Measurements from ENCODE around the gene NFYC. TPM values are rescaled to one million over a fixed set of nuclear protein-coding genes. Genes with fewer than 3 reads are reported as not detected.

The NFYC gene
- total RNA-seq, 1 experiment from 2014 or later, result 63.3 TPM

GRCh38 chr1:40646315-40646714 lies 45.2 kb upstream of the NFYC start:
- Histone ChIP-seq H3K4me2 (ENCODE audit: low read length) (peak overlapping the region; percentile 78), H2AFZ (ENCODE audit: low read depth, low read length, poor library complexity, severe bottlenecking) (no peak overlapping the region), H3K9me3 (ENCODE audit: control insufficient read depth in 1 of 2, insufficient read depth in 1 of 2, low read depth in 1 of 2, low read length in 2 of 2) (no peaks in the 10 kb centered on the region), H3K36me3 (ENCODE audit: control insufficient read depth in 1 of 2, insufficient read depth in 2 of 2, low read length in 2 of 2) (no peaks in the 10 kb centered on the region), H3K27me3 (ENCODE audit: insufficient read depth, low read length) (no peaks in the 10 kb centered on the region), H3K4me3 (replicated peaks in 1 of 2; ENCODE audit: low read depth in 1 of 2, low read length in 2 of 2) (peak overlapping the region in 1 of 2 experiments; percentile 19; a peak in 2 of 4 replicates), H3K79me2 (ENCODE audit: insufficient read depth, low read length) (no peaks in the 10 kb centered on the region), H3K4me1 (ENCODE audit: control insufficient read depth in 1 of 2, insufficient read depth in 2 of 2, low read length in 2 of 2) (peaks cover 13 to 49% of the 10 kb centered on the region in 2 experiments), H3K9ac (ENCODE audit: low read length) (peak overlapping the region; percentile 32; the same call in 1 of the 2 replicates), H4K20me1 (ENCODE audit: insufficient read depth) (no peaks in the 10 kb centered on the region), H3K9me2 (ENCODE audit: insufficient read depth) (no peaks in the 10 kb centered on the region), H3K27ac (ENCODE audit: low read depth, low read length) (0 out of 2 replicates have a peak overlapping the region, but pooled peaks have one; percentile 1)
- ATAC-seq, result peak; percentile 87
- intact Hi-C loops (cut with micrococcal nuclease), result no loop called here
- ChIA-PET RAD21 (ENCODE audit: low non-redundant PET in 1 of 2, low total read pairs in 2 of 2, uncharacterized antibody in 2 of 2, unreplicated experiment in 2 of 2) (no interaction called here), CTCF (interaction anchor here (1.2 kb wide), 1 partner anchor 15 kb away, joined by 3 read pairs; no protein-coding TSS in a partner anchor), POLR2A (no interaction called here)
- no TSS peak for BruUV-seq (replicated peaks)
- peak; percentile 92 for TF ChIP-seq CEBPB (IDR thresholded peaks at IDR 0.05; ENCODE audit: low read depth)
- TF ChIP-seq, protein P1, sequence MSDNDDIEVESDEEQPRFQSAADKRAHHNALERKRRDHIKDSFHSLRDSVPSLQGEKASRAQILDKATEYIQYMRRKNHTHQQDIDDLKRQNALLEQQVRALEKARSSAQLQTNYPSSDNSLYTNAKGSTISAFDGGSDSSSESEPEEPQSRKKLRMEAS (IDR thresholded peaks at IDR 0.05), result 0 out of 2 replicates have a peak, but pooled peaks have one; percentile 35
- TF ChIP-seq EGR1 (IDR thresholded peaks at IDR 0.05; ENCODE audit: low read depth), result peak; percentile 48; the same call in 1 of the 2 replicates
- TF ChIP-seq, protein P2, sequence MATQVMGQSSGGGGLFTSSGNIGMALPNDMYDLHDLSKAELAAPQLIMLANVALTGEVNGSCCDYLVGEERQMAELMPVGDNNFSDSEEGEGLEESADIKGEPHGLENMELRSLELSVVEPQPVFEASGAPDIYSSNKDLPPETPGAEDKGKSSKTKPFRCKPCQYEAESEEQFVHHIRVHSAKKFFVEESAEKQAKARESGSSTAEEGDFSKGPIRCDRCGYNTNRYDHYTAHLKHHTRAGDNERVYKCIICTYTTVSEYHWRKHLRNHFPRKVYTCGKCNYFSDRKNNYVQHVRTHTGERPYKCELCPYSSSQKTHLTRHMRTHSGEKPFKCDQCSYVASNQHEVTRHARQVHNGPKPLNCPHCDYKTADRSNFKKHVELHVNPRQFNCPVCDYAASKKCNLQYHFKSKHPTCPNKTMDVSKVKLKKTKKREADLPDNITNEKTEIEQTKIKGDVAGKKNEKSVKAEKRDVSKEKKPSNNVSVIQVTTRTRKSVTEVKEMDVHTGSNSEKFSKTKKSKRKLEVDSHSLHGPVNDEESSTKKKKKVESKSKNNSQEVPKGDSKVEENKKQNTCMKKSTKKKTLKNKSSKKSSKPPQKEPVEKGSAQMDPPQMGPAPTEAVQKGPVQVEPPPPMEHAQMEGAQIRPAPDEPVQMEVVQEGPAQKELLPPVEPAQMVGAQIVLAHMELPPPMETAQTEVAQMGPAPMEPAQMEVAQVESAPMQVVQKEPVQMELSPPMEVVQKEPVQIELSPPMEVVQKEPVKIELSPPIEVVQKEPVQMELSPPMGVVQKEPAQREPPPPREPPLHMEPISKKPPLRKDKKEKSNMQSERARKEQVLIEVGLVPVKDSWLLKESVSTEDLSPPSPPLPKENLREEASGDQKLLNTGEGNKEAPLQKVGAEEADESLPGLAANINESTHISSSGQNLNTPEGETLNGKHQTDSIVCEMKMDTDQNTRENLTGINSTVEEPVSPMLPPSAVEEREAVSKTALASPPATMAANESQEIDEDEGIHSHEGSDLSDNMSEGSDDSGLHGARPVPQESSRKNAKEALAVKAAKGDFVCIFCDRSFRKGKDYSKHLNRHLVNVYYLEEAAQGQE (IDR thresholded peaks at IDR 0.05; ENCODE audit: low read depth), result no peak
- TF ChIP-seq CTCF (IDR thresholded peaks at IDR 0.05 in 2 of 3, conservative IDR thresholded peaks at IDR 0.05 in 1 of 3; ENCODE audit: borderline replicate concordance in 1 of 3, insufficient read depth in 1 of 3, low read depth in 2 of 3, low read length in 2 of 3), result no peak
- no peak for TF ChIP-seq POLR2A (IDR thresholded peaks at IDR 0.05; ENCODE audit: borderline replicate concordance, extremely low read depth, insufficient read depth, insufficient read length)
- TF ChIP-seq RAD21 (IDR thresholded peaks at IDR 0.05; ENCODE audit: low read depth), result no peak
- no peak for TF ChIP-seq CBX3 (IDR thresholded peaks at IDR 0.05; ENCODE audit: low read depth)
- TF ChIP-seq FOSL1 (IDR thresholded peaks at IDR 0.05; ENCODE audit: low read depth), result peak; percentile 81
- TF ChIP-seq YY1 (IDR thresholded peaks at IDR 0.05; ENCODE audit: extremely low read depth, insufficient replicate concordance, low read depth, low read length), result no peak
- TF ChIP-seq ZNF274 (IDR thresholded peaks at IDR 0.05; ENCODE audit: low read depth, low read length), result no peak
- peak; percentile 75 for TF ChIP-seq JUND (IDR thresholded peaks at IDR 0.05)
- no peak for TF ChIP-seq SRF (IDR thresholded peaks at IDR 0.05; ENCODE audit: low read depth)
- peak; percentile 71 for TF ChIP-seq SP1 (IDR thresholded peaks at IDR 0.05; ENCODE audit: low read depth)
- peak; percentile 34; the same call in 1 of the 2 replicates for TF ChIP-seq POLR2AphosphoS5 (IDR thresholded peaks at IDR 0.05; ENCODE audit: low read depth, low read length)
- peak; percentile 79 for TF ChIP-seq TCF7L2 (IDR thresholded peaks at IDR 0.05; ENCODE audit: borderline replicate concordance, extremely low read depth, insufficient read depth, insufficient read length)
- no peak for TF ChIP-seq ZFX (IDR thresholded peaks at IDR 0.05)
- TF ChIP-seq, protein P3, sequence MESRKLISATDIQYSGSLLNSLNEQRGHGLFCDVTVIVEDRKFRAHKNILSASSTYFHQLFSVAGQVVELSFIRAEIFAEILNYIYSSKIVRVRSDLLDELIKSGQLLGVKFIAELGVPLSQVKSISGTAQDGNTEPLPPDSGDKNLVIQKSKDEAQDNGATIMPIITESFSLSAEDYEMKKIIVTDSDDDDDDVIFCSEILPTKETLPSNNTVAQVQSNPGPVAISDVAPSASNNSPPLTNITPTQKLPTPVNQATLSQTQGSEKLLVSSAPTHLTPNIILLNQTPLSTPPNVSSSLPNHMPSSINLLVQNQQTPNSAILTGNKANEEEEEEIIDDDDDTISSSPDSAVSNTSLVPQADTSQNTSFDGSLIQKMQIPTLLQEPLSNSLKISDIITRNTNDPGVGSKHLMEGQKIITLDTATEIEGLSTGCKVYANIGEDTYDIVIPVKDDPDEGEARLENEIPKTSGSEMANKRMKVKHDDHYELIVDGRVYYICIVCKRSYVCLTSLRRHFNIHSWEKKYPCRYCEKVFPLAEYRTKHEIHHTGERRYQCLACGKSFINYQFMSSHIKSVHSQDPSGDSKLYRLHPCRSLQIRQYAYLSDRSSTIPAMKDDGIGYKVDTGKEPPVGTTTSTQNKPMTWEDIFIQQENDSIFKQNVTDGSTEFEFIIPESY (IDR thresholded peaks at IDR 0.05; ENCODE audit: extremely low read depth, insufficient replicate concordance, low read length), result no peak
- TF ChIP-seq, protein P4, sequence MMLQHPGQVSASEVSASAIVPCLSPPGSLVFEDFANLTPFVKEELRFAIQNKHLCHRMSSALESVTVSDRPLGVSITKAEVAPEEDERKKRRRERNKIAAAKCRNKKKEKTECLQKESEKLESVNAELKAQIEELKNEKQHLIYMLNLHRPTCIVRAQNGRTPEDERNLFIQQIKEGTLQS (IDR thresholded peaks at IDR 0.05), result no peak; the same call in 1 of the 2 replicates
- DNase-seq (ENCODE audit: low read depth, low spot score), result peak; percentile 39
